NT2/D1 (cell line): Measurements from ENCODE around the gene HAUS8.

Source experiments
- YY1 ChIP-seq: IDR thresholded peaks from 2 replicates; pipeline ENCODE4 v1.6.1; 2011; ENCODE audit not compliant: insufficient read length, insufficient read depth
- ZNF274 ChIP-seq: IDR thresholded peaks from 2 replicates; pipeline ENCODE4 v1.6.1; 2011; ENCODE audit warnings: mild to moderate bottlenecking, low read depth, low read length

DNA sequence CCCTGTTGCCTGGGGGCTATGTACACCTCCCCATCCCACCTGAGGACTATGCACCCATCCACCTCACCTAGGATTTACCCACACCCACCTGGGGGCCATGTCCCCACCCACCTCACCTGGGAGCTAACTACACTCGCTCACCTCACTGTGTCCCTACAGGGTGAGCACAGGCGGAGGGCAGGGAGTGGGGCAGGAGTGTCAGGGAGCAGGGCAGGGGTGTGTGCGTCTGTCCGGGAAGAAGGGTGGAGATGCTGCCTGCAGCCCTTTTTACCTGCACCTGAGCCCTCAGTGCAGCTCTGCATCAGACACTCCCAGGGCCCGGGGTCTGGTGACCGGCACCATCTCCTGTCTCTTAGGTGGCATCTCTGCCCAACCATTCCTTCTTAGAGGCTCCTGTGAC lies 38.1 kb downstream of the HAUS8 start:
- TF ChIP-seq ZNF274 (no peak), YY1 (no peak)
